GM23338 (cell line): Measurements from ENCODE around the gene EDAR. TPM values are rescaled to one million over a fixed set of nuclear protein-coding genes. Genes with fewer than 3 reads are reported as not detected.

Source experiments
- ATAC-seq: fragments of 200-7000 bp; cut with Tn5 transposase; 3 replicates; pipeline ENCODE4 v1.9.1; 2020
- DNase-seq: peaks from one replicate; pipeline ENCODE4 v3.0.0-alpha.2; 2015; ENCODE audit warnings: low spot score
- H2AFZ ChIP-seq: fragments of 200-600 bp; sonication (generic); 2 replicates; pipeline ENCODE4 v1.8.0; 2016; ENCODE audit warnings: antibody characterized with exemption, mild to moderate bottlenecking, moderate library complexity
- H3F3A ChIP-seq: fragments of 200-600 bp; sonication (generic); replicated peaks from 2 replicates; pipeline ENCODE4 v1.8.0; 2017; ENCODE audit warnings: antibody characterized with exemption, mixed run types, low read depth
- H3K27ac ChIP-seq: fragments of 200-600 bp; sonication (generic); 2 replicates; pipeline ENCODE4 v1.6.1; 2016; ENCODE audit warnings: low read depth
- H3K27me3 ChIP-seq: fragments of 200-600 bp; sonication (generic); 2 replicates; pipeline ENCODE4 v1.8.0; 2016; ENCODE audit warnings: mild to moderate bottlenecking, mixed run types, moderate library complexity; ENCODE audit not compliant: insufficient read depth
- H3K36me3 ChIP-seq: fragments of 200-600 bp; sonication (generic); 2 replicates; pipeline ENCODE4 v1.8.0; 2016; ENCODE audit warnings: mild to moderate bottlenecking; ENCODE audit not compliant: insufficient read depth
- H3K4me1 ChIP-seq: fragments of 200-600 bp; sonication (generic); 2 replicates; pipeline ENCODE4 v1.8.0; 2016; ENCODE audit warnings: mild to moderate bottlenecking, moderate library complexity; ENCODE audit not compliant: insufficient read depth
- H3K4me2 ChIP-seq: fragments of 200-600 bp; sonication (generic); 2 replicates; pipeline ENCODE4 v1.7.1; 2017; ENCODE audit warnings: mixed run types
- H3K4me3 ChIP-seq: fragments of 200-600 bp; sonication (generic); 2 replicates; pipeline ENCODE4 v1.6.1; 2016; ENCODE audit warnings: mixed run types
- H3K79me2 ChIP-seq: fragments of 200-600 bp; sonication (generic); replicated peaks from 2 replicates; pipeline ENCODE4 v1.8.0; 2017; ENCODE audit warnings: mild to moderate bottlenecking; ENCODE audit not compliant: insufficient read depth
- H3K9me2 ChIP-seq: fragments of 200-600 bp; sonication (generic); 2 replicates; pipeline ENCODE4 v1.8.0; 2017; ENCODE audit not compliant: insufficient read depth
- H4K20me1 ChIP-seq: fragments of 200-600 bp; sonication (generic); replicated peaks from 2 replicates; pipeline ENCODE4 v1.8.0; 2017; ENCODE audit warnings: mild to moderate bottlenecking; ENCODE audit not compliant: insufficient read depth
- H3K27ac Mint-ChIP-seq: 2 replicates; pipeline ENCODE4 v1.8.0; 2020; ENCODE audit warnings: inconsistent platforms, mild to moderate bottlenecking, moderate library complexity, mixed read lengths
- H3K27me3 Mint-ChIP-seq: 3 replicates; pipeline ENCODE4 v1.8.0; 2022; ENCODE audit warnings: low read depth, mild to moderate bottlenecking, moderate library complexity, mixed read lengths, inconsistent platforms; ENCODE audit not compliant: insufficient read depth, poor library complexity
- H3K36me3 Mint-ChIP-seq: 3 replicates; pipeline ENCODE4 v1.8.0; 2021; ENCODE audit warnings: low read depth, mild to moderate bottlenecking, inconsistent platforms, moderate library complexity, mixed read lengths
- H3K4me1 Mint-ChIP-seq: 3 replicates; pipeline ENCODE4 v1.8.0; 2020; ENCODE audit warnings: mild to moderate bottlenecking, inconsistent platforms, mixed read lengths
- H3K4me3 Mint-ChIP-seq: 3 replicates; pipeline ENCODE4 v1.8.0; 2021; ENCODE audit warnings: moderate library complexity, mild to moderate bottlenecking, inconsistent platforms, mixed read lengths
- H3K9me3 Mint-ChIP-seq: 3 replicates; pipeline ENCODE4 v1.8.0; 2020; ENCODE audit warnings: moderate library complexity, mild to moderate bottlenecking, inconsistent platforms, mixed read lengths
- CREB1 ChIP-seq: fragments of 250-450 bp; sonication (Bioruptor Pico); IDR thresholded peaks from 2 replicates; pipeline ENCODE4 v1.5.0; 2020; ENCODE audit warnings: low read depth, mild to moderate bottlenecking, moderate library complexity
- ETS1 ChIP-seq: IDR thresholded peaks from 2 replicates; pipeline ENCODE4 v1.6.1; 2016; ENCODE audit warnings: antibody characterized with exemption
- EZH2 ChIP-seq: fragments of 200-600 bp; sonication (generic); IDR thresholded peaks from one replicate; pipeline ENCODE4 v1.8.0; 2017; ENCODE audit warnings: antibody characterized with exemption, mild to moderate bottlenecking, low read depth; ENCODE audit not compliant: unreplicated experiment
- NANOG ChIP-seq: IDR thresholded peaks from 2 replicates; pipeline ENCODE4 v1.6.1; 2016; ENCODE audit warnings: antibody characterized with exemption, borderline replicate concordance
- POLR2AphosphoS5 ChIP-seq: IDR thresholded peaks from 2 replicates; pipeline ENCODE4 v1.6.1; 2016; ENCODE audit warnings: antibody characterized with exemption, low read depth
- STAT1 ChIP-seq: IDR thresholded peaks from one replicate; pipeline ENCODE4 v1.6.1; 2016; ENCODE audit warnings: antibody characterized with exemption; ENCODE audit not compliant: unreplicated experiment
- ZNF331 ChIP-seq: fragments of 250-450 bp; sonication (Bioruptor Pico); IDR thresholded peaks from 2 replicates; pipeline ENCODE4 v1.5.0; 2020; ENCODE audit warnings: low read depth, mild to moderate bottlenecking, moderate library complexity
- ZNF462 ChIP-seq: fragments of 250-450 bp; sonication (Bioruptor Pico); IDR thresholded peaks from 2 replicates; pipeline ENCODE4 v1.5.0; 2020; ENCODE audit warnings: mild to moderate bottlenecking, moderate library complexity
- polyA plus RNA-seq: library from polyadenylated mRNA; unstranded; fragments of >200 nt; fragmentation: Nextera tagmentation; extraction: Ambion mirVana; gene quantifications from 2 replicates; pipeline ENCODE4 v1.2.1, GENCODE V29; 2016
- total RNA-seq: library from RNA; depleted of rRNA; stranded (reverse); fragments of >200 nt; shearing (Covaris generic); gene quantifications from 2 replicates; pipeline ENCODE4 v1.2.3, GENCODE V29; 2014

The EDAR gene
- total and polyA plus RNA-seq, 2 experiments from 2014 or later = not detected

GRCh38 chr2:108912629-108912902 lies 76.5 kb downstream of the EDAR start:
- Histone ChIP-seq H3K79me2 (no peaks in the 10 kb centered on the region), H3K27ac (no peak overlapping the region), H3K4me3 (no peak overlapping the region), H3K36me3 (no peaks in the 10 kb centered on the region), H3K9me2 (no peaks in the 10 kb centered on the region), H4K20me1 (no peaks in the 10 kb centered on the region), H3F3A (no peaks in the 10 kb centered on the region), H3K27me3 (no peaks in the 10 kb centered on the region), H3K4me1 (no peaks in the 10 kb centered on the region), H2AFZ (no peak overlapping the region), H3K4me2 (no peak overlapping the region)
- Mint-ChIP-seq H3K27me3 (no peaks in the 10 kb centered on the region), H3K36me3 (no peaks in the 10 kb centered on the region; the same call in 2 of the 3 replicates), H3K27ac (no peak overlapping the region), H3K4me3 (no peak overlapping the region), H3K4me1 (no peaks in the 10 kb centered on the region; the same call in 2 of the 3 replicates), H3K9me3 (no peaks in the 10 kb centered on the region)
- ATAC-seq (no peak), DNase-seq (no peak)
- TF ChIP-seq STAT1 = no peak
- TF ChIP-seq POLR2AphosphoS5 = no peak
- TF ChIP-seq NANOG = no peak
- no peak for TF ChIP-seq ZNF462 (CRISPR knock-in tag)
- TF ChIP-seq ZNF331 (CRISPR knock-in tag) = no peak
- TF ChIP-seq CREB1 (CRISPR knock-in tag) = no peak
- TF ChIP-seq ETS1 = no peak
- no peak for TF ChIP-seq EZH2
